ENCODE results near the gene LGALSL.

Gene LGALSL

DNA sequence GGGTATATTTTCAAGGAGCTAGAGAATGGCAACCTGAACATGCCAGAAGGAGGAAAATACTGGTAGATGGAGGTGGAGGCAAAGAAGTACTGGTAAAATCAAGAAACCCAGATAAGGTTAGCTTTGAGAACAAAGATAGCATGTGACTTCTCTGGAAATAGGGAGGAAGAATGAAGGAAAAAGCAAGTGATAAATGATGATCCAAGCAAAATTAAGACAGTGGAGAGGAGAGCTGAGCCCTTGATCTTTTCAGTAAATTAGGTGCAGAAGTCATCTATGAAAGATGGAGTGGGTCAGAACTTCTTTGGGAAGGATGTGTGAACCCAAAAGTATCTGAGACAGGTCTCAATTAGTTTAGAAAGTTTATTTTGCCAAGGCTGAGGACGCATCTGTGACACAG lies 44.5 kb downstream of the LGALSL start:
- no peak for DNase-seq (ENCODE audit: low spot score)

DNA sequence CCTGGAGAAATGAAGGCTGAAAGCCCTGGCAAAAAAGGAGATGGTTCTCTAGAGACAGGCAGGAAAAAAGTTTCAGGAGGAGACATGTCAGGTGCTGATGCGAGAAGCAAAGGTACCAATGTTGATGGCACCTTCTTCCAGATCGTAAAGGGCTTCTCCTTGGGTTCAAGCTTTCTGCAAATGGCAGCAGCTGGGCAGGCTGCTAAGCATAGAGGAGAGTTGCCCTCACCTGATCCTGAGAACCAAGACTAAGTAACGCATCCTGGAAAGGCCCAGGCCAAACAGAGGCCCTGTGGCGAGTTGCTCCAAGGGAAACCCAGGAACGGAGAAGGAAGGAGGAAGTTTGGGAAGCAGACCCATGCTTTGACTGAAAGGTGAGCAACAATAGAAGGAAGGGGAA lies 46.6 kb downstream of the LGALSL start:
- DNase-seq (ENCODE audit: low spot score), result no peak

DNA sequence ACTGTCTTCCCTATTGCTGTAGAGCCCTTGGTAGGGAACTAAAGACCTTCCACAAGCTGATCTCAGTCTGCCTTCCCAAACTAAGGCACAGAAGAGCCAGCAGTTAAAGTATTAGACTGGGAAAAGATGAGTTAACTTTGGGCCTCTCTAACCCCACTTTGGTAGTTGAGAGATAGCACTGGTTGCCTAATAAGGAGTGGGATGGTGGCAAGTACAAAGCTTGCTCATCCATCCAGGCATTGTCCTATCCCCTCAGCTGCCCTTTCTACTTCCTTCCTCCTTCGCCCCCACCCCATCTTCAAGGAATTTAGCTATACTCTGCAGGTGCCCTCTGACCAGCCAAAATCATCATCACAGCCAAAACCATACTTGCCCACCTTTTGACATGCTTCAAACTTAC lies 48.0 kb downstream of the LGALSL start:
- no peak for DNase-seq (ENCODE audit: low spot score)

DNA sequence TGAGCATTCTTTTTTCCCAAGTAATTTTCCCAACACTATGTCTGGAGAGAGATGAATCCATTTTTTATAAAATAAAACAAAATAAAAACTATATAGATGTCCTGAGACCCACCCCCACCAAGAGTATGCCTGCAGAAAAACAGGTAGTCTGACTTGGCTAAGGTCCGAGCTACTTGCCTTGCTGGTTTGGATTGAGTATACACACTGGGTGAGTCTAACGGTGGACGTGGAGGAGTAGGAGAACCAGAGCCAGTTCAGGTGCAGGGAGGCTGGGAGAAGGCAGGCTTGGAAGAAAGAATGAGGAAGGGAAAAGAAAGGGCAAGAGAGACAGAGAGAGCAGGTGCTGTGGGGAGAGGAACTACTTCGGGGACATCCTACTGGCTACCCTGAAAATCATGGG lies 48.9 kb downstream of the LGALSL start:
- no peak for DNase-seq (ENCODE audit: low spot score)

DNA sequence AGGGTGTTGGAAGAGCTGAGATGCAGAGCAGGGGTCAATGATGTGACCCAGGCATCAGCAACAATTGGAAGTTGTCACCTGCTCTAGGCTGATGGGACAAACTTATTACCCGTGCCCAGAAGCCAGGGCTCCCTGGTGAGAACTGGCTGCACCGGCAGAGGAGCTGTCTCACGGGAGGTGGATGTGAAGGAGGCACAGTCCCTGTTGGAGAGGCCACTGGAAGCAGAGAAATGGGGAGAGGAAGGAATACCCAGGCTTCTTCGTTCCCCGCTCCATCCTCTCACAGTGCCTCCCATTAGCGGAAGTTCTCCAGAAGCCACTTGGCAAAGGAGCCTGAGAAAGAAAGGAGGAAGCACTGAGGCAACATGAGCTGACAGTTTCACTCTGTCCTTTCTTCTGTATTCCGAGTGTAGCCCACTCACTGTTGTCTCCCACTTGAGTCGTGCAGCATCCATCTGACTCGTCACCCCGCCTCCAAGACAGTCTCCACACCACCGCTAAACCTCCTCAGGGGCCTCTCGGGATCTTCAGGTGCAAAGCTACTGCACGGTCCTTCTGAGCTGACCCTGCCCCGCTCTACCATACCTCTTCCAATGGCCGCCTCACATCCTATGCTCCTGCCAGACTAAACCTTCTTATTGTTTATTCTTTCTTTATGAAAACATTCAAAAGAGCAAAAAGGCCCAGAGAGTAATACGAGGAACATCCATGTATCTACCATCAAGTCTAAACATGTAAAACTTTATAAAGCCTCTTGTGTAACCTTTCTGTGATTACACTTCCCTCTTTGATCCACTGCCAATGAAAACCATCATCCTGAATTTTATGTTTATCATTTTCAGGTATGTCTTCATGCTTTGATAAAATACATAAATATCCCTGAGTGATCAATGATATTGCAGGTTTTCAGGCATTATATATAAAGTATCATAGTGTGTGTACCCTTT lies 51.1 kb downstream of the LGALSL start:
- no peak for DNase-seq (ENCODE audit: low spot score)

DNA sequence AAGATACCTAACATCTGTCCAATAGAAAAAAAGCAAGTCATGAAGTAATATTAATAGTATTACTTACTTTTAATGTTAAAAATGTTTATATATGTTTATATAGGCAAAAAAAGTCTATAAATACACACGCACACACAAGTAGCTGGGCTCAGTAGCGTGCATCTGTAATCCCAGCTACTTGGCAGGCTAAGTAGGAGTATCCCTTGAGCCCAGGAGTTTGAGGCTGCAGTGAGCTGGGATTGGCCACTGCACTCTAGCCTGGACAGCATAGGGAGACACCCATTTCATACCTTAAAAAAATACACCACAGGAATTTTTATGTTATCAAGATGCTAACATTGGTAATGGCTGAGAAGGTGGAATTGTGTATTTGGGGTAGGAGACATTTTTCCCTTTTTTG lies 52.7 kb downstream of the LGALSL start:
- no peak for DNase-seq (ENCODE audit: low spot score)
